HEK293T (cell line): Measurements from ENCODE around the gene CLCN7.

Experiments
- CTCF ChIA-PET: fragments of 350-600 bp; formaldehyde crosslinking; extraction: SDS; loops from one replicate; lab custom pipeline; 2021; ENCODE audit warnings: antibody characterized with exemption, inconsistent platforms; lab: Yijun Ruan, JAX
- POLR2A ChIA-PET: fragments of 350-600 bp; formaldehyde crosslinking; extraction: SDS; loops from one replicate; lab custom pipeline; 2020; ENCODE audit warnings: antibody characterized with exemption, inconsistent platforms; lab: Yijun Ruan, JAX
- DNase-seq: peaks from one replicate; pipeline ENCODE4 v3.0.0; 2012; ENCODE audit warnings: mixed read lengths; ENCODE audit errors: extremely low spot score
- ARNT ChIP-seq: fragments of 450-650 bp; IDR thresholded peaks from 2 replicates; pipeline ENCODE4 v1.6.1; 2017; ENCODE audit warnings: mild to moderate bottlenecking
- BHLHE40 ChIP-seq: fragments of 450-650 bp; IDR thresholded peaks from 2 replicates; pipeline ENCODE4 v1.6.1; 2016; ENCODE audit warnings: mild to moderate bottlenecking, moderate library complexity, borderline replicate concordance
- CTBP1 ChIP-seq: fragments of 450-650 bp; IDR thresholded peaks from 2 replicates; pipeline ENCODE4 v1.6.1; 2016; ENCODE audit warnings: borderline replicate concordance
- ELF4 ChIP-seq: fragments of 450-650 bp; IDR thresholded peaks from 2 replicates; pipeline ENCODE4 v1.6.1; 2017; ENCODE audit warnings: antibody characterized with exemption
- FOXA1 ChIP-seq: fragments of 450-650 bp; IDR thresholded peaks from 2 replicates; pipeline ENCODE4 v1.6.1; 2016; ENCODE audit warnings: mild to moderate bottlenecking
- FOXK2 ChIP-seq: fragments of 450-650 bp; IDR thresholded peaks from 2 replicates; pipeline ENCODE4 v1.6.1; 2016; ENCODE audit warnings: mild to moderate bottlenecking
- FOXM1 ChIP-seq: fragments of 450-650 bp; IDR thresholded peaks from 2 replicates; pipeline ENCODE4 v1.6.1; 2017; ENCODE audit warnings: mild to moderate bottlenecking, borderline replicate concordance
- HDGF ChIP-seq: fragments of 450-650 bp; IDR thresholded peaks from 2 replicates; pipeline ENCODE4 v1.6.1; 2017; ENCODE audit warnings: antibody characterized with exemption, borderline replicate concordance
- L3MBTL2 ChIP-seq: fragments of 450-650 bp; conservative IDR thresholded peaks from 2 replicates; pipeline ENCODE4 v1.6.1; 2016; ENCODE audit warnings: mild to moderate bottlenecking
- LEF1 ChIP-seq: fragments of 450-650 bp; IDR thresholded peaks from 2 replicates; pipeline ENCODE4 v1.6.1; 2017; ENCODE audit warnings: mild to moderate bottlenecking, borderline replicate concordance
- NFRKB ChIP-seq: fragments of 450-650 bp; IDR thresholded peaks from 2 replicates; pipeline ENCODE4 v1.6.1; 2016; ENCODE audit warnings: mild to moderate bottlenecking, moderate library complexity
- PKNOX1 ChIP-seq: fragments of 450-650 bp; IDR thresholded peaks from 2 replicates; pipeline ENCODE4 v1.6.1; 2016
- SP1 ChIP-seq: fragments of 450-650 bp; IDR thresholded peaks from 2 replicates; pipeline ENCODE4 v1.6.1; 2017
- SUZ12 ChIP-seq: fragments of 450-650 bp; IDR thresholded peaks from 2 replicates; pipeline ENCODE4 v1.6.1; 2016; ENCODE audit warnings: mild to moderate bottlenecking
- TARDBP ChIP-seq: fragments of 450-650 bp; IDR thresholded peaks from 2 replicates; pipeline ENCODE4 v1.6.1; 2016
- ZNF384 ChIP-seq: fragments of 450-650 bp; IDR thresholded peaks from 2 replicates; pipeline ENCODE4 v1.6.1; 2016

Gene CLCN7

GRCh38 chr16:1503110-1503955 lies 28.5 kb upstream of the CLCN7 start:
- TF ChIP-seq CTBP1 (no peak), ARNT (no peak), FOXK2 (no peak), BHLHE40 (no peak), TARDBP (no peak), L3MBTL2 (no peak), ZNF384 (no peak), FOXM1 (no peak), LEF1 (no peak), SUZ12 (no peak), HDGF (no peak)
- POLR2A ChIA-PET = interaction anchor here (2.8 kb wide), 1 partner anchor 10 kb away, joined by 8 read pairs; the partner anchor contains the start of gene TELO2
- DNase-seq = no peak
- CTCF ChIA-PET = no interaction called here

DNA sequence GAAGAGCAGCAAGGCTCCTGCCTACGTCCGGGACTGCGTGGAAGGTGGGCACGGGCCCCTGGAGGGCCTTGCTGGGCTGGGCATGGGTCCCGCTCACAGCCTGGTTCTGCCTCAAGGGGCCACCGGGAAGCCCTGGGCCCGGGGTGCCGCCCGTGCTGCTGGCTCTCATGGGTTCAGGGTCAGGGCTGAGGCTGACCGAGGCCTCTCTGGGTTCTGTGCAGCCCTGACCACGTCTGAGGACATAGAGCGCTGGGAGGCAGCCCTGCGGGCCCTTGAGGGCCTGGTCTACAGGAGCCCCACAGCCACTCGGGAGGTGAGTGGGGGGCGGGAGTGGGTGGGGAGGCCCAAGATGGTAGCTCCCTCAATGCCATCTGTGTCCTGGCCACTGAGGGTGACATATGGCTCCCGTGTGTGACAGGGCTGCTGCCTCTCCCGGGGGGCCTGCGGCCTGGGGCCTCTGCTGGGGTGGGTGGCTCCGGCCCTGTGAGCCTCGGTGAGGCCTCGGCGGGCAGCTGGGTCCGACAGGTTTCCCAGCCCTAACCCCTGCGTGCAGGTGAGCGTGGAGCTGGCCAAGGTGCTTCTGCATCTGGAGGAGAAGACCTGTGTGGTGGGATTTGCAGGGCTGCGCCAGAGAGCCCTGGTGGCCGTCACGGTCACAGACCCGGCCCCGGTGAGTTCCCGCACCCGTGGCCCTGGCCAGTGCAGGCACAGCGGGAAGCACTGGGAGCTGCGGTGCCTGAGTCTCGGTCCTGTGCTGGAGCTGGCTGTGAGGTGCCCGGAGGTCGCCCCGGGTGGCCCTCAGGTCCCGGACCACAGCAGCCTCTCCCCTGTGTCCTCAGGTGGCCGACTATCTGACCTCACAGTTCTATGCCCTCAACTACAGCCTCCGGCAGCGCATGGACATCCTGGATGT lies 27.5 kb upstream of the CLCN7 start:
- POLR2A ChIA-PET = interaction anchor here (2.8 kb wide), 1 partner anchor 9 kb away, joined by 8 read pairs; the partner anchor contains the start of gene TELO2
- CTCF ChIA-PET = no interaction called here
- DNase-seq = no peak
- TF ChIP-seq NFRKB (no peak), TARDBP (no peak), SUZ12 (no peak), BHLHE40 (no peak), PKNOX1 (no peak)

GRCh38 chr16:1501630-1502029 lies 26.8 kb upstream of the CLCN7 start:
- POLR2A ChIA-PET = interaction anchor here (2.8 kb wide), 1 partner anchor 8 kb away, joined by 8 read pairs; the partner anchor contains the start of gene TELO2
- no peak for DNase-seq
- TF ChIP-seq HDGF (no peak), FOXK2 (no peak), FOXM1 (no peak), SP1 (no peak), LEF1 (no peak), ZNF384 (no peak)
- CTCF ChIA-PET = no interaction called here

- CTCF ChIA-PET = no interaction called here
- POLR2A ChIA-PET = no interaction called here
These were observed 25.8 kb upstream of the CLCN7 start for GRCh38 chr16:1500465-1501150.

DNA sequence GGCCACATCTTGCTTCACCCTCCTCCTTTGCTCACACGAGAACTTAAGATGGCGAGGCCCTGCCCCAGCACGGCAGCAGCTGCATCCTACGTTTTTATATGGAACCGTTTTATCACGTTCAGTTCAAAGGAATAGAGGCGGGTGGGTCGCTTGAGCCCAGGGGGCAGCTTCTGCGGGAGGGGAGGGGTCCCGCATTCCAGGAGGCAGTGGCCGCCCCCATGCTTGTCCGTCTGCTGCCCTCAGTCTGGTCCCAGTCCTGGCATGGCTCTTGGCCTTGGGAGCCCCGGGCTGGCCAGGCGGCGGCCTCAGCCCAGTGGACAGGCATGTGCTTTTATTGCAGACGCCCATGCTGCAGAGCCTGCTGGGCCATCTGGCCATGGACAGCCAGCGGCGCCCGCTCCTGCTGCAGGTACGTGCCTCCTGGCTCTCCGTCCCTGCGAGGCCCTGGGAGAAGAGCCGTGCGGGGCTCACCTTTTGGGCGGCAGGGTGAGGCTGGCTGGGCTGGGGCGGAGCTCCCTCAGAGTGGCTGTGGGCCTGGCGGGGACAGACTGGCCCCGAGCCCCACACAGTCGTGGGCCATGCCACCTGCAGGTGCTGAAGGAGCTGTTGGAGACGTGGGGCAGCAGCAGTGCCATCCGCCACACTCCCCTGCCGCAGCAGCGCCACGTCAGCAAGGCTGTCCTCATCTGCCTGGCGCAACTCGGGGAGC lies 25.1 kb upstream of the CLCN7 start:
- ChIA-PET POLR2A (no interaction called here), CTCF (no interaction called here)
- no peak for TF ChIP-seq L3MBTL2
- no peak for TF ChIP-seq ELF4
- no peak for TF ChIP-seq ARNT
- no peak for TF ChIP-seq TARDBP
- TF ChIP-seq LEF1 = no peak
- no peak for TF ChIP-seq FOXA1
- TF ChIP-seq FOXM1 = no peak
- no peak for TF ChIP-seq HDGF
- TF ChIP-seq NFRKB = no peak
- TF ChIP-seq SP1 = no peak
- TF ChIP-seq SUZ12 = no peak
- no peak for TF ChIP-seq ZNF384
- no peak for TF ChIP-seq CTBP1
- no peak for TF ChIP-seq BHLHE40
- TF ChIP-seq FOXK2 = no peak
- no peak for TF ChIP-seq PKNOX1
- DNase-seq = no peak

More at GRCh38 chr16:1500465-1501150, 25.8 kb upstream of the CLCN7 start:
- TF ChIP-seq SUZ12 (no peak), TARDBP (no peak), ZNF384 (no peak), HDGF (no peak), BHLHE40 (no peak), SP1 (no peak), PKNOX1 (no peak), L3MBTL2 (no peak), NFRKB (no peak), FOXA1 (no peak), FOXM1 (no peak), FOXK2 (no peak), LEF1 (no peak), ELF4 (no peak)
- DNase-seq = no peak
